NCI-H2029 (cell line): ENCODE data around the gene MAGI2.

Experiments used
- DNase-seq: peaks from one replicate; lab custom pipeline; 2025; lab: John Stamatoyannopoulos, UW

Gene MAGI2

DNA sequence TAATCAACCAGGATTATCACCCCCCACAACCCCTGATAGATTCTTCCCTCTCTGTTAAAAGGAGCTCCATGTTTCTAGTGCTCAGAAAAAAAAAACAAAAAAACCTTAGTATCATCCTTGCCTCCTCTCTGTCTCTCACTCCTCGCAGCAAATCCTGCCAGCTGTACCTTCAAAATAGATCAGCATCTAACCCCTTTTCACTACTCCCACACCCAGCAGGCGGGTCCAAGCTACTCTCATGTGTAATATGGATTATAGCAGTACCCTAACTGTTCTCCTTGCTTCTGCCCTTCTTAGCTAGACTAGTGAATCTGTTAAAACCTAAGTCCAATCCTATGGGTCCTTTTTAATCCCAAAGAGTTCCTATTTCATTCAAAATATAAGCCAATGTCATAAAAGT lies 667.4 kb downstream of the MAGI2 start:
- no peak for DNase-seq

DNA sequence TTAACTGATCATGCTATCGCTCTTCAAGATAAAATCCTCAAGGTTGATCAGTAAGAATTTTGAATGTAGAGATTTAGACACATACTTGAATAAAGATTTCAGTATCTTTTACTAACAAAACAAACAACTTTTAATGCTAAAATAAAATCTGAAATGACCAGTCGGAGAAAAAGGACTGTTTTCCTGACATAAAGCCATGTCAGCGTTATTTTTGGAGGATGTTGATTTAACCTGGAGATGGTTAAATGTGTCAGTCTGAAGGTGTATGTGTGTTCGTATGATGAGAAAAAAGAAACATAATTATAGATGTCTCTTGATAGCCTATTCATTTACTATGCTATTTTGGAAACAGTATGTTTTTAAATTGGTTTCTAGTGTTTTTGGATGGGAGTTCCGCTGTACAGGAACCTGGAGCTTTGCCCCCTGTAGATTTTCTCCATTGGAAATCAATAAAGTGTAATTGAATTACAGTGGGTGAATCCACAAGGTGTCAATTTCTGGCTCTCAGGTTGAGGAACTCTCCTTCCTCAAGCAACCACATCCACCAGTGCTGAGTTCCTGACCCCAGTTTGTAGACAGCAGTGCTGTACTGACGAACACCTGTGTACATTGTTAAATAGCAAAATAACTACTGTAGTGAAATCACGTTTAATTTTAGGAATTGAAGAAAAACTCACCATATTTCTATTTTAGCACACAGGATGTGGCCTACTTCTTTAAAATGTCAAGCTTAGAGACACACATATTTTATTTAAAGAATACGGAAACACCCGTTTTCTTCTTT lies 670.1 kb downstream of the MAGI2 start:
- DNase-seq: no peak

DNA sequence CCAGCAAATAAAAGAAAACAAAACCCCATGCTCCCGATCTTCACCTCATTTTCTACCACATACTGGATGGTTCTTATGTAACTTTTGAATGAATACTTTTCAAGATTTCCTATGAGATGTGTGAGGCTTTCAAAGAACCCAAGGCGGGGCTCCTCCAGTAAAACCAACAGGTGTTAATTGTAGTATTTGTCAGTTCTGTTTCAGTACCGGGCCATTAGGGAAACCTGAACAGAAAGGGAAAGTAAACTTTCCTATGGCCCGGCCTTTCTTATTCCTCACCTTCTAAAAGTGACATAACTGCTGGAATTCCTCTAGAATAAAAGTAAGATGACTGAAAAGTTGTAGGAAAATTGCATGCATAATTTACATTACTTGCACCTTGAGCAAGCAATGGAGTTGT lies 672.9 kb downstream of the MAGI2 start:
- no peak for DNase-seq

DNA sequence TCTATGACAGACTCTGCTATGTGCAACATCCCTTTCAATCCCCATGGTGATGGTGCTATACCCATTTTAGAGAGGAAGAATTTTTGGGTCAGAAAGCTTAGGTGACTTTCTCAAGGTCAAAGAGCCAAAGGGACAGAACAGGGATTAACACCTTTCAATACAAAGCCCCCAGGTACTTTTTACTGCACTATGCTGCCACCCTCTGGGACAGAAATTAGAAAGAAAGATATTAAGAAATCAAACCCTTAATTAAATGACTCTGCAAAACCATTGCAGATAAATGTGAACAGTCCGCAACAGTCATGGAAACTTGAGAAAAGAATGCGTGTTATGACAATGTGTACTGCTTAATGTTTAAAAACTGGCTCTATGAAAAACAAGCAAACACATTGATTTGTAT lies 673.7 kb downstream of the MAGI2 start:
- DNase-seq: no peak

GRCh38 chr7:78777829-78778228 lies 675.6 kb downstream of the MAGI2 start:
- DNase-seq: no peak

- no peak for DNase-seq
These were observed 682.8 kb downstream of the MAGI2 start for GRCh38 chr7:78770422-78771410.

DNA sequence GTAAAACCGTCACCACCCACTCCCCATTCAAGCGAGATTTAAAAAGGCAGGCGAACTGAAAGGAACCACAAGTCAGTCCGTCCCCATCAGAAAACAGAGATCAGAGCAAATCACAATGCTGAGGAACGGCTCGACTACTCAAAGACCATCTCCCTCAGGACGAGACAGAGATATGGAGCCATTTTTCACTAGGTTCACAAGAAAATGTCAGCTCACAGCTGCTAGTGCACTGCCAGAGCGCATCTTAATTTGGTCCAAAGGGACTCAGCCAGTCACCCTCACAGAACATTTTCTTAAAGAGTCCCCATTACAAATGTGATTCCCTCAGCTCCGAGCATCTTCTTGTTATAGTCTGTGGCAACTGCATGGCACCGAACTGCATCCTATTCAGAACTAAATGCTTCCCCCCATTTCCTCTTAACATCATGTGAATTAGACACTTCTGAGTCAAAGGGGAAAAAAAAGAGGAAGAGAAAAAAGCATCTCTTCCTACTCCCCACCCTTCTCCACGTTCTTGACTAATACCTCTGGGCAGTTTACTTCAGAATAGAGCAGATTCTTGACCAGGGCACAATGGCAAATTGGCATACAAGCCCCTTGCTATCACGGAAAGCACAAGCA lies 683.9 kb downstream of the MAGI2 start:
- no peak for DNase-seq

GRCh38 chr7:78768859-78769258 lies 684.6 kb downstream of the MAGI2 start:
- DNase-seq: no peak

DNA sequence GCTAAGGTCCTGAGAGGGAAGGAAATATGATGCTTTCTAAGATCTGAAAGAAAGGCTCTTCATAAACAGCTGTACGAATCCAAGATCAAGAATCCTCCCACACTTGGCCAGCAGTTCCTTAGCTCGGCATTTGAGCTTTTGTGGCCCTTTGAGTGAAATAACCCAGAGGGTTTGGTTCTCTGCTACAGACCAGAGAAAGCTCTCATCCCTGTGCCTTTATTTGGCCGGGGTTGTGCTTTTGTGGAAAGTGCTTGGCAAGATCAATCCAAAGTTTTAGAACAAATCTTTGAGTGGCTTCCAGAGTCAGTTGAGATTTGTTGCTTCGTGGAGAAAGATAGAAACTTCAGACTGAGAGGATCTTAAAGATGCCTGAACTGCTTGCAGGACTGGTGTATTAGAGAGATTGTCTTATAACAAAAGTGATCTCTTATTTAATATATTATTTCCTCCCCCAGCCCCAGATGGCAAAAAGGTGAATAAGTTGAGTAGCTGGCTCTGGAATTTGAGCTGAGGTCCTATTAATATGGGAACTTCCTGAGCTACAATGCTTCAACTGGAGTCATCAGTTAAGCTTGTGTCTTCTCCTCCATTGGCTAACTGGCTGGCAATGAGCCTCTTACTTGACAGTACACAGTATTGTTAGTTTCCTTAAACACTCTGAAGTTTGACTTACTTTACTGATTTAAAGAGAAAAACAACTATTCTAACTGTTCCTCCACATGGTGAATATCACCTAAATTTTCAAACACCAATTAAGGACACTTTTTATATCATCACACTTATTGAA lies 687.3 kb downstream of the MAGI2 start:
- no peak for DNase-seq

DNA sequence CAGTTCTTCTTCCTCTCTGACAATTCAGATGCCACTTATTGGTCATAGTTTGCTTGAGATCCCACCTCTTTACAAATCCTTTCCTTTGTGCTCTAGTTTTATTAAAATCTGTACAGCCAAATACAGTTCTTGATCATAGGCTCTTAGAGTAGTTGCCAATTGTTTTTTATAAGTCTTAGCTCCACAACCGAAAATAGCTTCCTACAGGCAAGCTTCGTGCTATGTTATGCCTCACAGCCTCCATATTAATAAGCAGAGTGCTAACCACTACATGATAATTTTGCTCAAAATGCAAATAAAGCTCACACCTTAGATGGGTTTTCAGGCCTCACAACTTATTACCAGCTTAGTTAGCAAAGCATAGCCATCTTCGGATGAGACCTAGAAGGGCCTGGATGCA lies 688.9 kb downstream of the MAGI2 start:
- DNase-seq: no peak

DNA sequence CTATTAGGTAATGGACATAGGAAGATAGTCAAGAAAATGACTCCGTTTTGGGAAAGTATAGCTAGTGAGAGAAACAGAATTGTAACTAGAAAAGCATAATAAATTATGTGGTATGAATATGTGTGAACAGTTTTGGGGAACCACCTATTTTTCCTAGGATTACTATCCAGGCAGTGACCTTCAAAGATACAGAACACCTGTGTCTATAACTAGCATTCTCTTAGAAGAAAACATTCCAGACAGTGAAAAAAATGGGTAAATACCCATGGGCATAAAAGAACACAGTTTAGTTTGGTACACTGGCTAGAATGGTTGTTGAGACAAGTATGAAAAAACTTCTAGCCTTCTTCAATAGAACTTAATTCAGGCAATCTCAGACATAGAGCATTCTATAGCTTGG lies 690.8 kb downstream of the MAGI2 start:
- DNase-seq: no peak

GRCh38 chr7:78760620-78761355 lies 692.7 kb downstream of the MAGI2 start:
- no peak for DNase-seq

DNA sequence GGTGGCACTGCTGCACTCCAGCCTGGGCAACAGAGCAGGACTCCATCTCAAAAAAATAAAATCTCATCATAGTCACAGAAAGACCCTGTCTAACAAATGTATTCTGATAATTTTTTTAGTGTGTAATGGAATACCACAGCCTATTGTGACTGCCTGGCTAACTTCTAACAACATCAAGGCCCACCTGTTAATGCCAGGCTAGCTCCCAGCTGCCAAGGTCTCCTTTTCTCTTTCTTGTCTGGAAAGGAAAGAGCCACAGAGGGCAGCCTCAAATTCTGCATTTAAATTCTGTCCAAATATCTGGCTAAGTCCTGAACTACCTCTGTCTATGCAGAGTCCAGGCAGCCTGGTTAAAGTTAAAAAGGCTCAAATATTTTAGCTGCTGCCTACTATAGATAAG lies 700.9 kb downstream of the MAGI2 start:
- DNase-seq: no peak

DNA sequence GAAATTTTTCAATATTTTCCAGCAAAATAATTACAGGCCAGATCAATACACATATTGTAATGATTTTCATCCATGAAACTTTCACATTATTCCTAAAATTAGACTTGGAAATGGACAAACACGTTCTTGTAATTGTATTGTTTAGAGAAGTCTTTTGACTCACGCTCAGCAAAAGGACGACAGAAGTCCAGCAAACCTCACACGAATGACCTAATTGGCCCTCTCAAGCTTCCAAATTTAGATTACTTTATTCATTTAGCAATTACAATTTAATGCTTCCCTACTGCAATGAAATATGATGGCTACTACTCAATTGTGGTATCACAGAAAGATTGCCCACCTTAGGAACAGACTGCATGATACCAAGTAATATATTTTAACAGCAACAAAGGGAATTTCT lies 702.2 kb downstream of the MAGI2 start:
- DNase-seq: no peak

DNA sequence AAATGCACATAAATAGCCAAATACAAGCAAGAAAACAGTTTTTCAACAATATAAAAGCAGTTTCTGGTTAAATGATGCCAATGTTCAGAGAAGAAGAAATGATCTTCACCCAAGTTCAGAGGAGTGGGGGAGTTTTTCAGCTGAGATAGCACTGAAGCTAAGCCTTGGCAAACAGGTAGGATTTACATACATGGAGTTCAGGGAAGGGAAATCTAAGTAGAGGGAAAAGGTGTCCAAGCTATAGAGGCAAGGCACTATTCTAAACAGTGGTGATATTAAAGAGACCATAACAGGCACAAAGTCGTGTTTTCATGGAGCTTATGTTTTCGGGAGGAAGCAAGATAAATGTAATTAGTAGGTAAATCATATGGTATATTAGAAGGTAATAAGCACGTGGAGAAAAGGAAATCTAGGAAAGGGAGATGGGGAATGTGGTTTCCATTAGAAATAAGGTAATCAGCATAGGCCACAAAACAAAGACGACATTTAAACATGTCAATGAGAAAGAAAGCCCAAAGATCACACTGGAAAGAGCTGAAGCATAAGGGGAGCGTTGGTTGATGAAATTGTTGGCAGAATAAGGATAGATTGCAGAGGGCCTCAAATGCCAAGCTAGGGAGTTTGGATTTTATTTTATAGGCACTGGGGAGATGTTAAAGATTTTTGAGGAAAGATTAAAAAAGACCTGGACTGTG lies 704.3 kb downstream of the MAGI2 start:
- no peak for DNase-seq

DNA sequence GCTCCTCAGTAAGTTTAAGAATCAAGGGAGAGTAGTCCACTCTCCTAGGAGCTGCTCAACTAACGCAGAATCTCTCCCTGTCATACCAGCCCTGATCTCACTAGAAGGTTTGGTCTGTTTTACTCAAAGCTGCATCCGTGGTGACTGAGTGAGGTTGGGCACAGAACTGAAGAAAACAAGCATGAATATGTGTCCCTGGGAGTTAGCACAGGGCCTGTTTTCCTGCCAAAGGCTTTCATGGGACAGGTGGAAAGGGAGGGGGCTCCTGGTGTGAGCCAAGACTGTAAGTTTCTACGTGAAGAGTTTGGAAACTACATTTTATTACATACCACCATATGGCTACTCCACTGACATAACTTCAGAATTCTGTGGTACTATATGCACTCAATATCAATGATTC lies 705.9 kb downstream of the MAGI2 start:
- no peak for DNase-seq

- DNase-seq: no peak
These were observed 707.2 kb downstream of the MAGI2 start for GRCh38 chr7:78746301-78746700.

DNA sequence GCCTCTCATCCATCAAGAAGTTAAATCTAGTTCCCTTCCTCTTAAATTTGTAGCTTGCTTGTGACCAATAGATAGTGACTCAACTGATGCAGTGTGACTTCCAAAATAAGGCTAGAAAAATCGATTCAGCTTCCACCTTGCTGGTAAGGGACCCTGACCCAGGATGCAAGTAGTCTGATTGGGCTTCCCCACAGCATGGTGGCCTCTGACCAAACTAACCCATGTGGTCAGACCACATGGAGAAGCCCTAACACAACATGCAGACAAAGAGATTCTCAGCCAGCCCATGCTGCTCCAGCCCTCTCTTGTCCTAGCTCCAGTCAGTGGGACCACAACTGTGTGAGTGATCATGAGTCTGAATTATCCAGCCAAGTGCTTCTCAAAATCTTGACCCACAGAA lies 710.8 kb downstream of the MAGI2 start:
- DNase-seq: no peak

DNA sequence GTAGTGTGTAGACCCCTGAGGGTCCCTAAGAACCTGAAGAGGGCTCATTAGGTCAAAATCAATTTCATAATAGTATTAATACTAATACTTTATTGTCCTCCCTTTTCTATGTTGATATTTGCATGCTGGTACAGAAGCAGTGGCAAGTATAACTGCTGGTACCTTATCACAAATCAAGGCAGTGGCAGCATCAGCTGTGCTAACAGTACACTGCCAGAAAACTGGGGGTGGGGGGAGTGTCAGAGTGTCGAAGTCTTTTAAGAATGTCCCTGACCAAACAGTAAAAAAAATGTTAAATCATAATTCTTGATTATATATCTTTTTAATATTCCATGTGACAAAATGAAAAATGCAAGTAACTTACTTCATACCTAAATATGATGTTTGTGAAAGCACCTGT lies 716.9 kb downstream of the MAGI2 start:
- DNase-seq: no peak

DNA sequence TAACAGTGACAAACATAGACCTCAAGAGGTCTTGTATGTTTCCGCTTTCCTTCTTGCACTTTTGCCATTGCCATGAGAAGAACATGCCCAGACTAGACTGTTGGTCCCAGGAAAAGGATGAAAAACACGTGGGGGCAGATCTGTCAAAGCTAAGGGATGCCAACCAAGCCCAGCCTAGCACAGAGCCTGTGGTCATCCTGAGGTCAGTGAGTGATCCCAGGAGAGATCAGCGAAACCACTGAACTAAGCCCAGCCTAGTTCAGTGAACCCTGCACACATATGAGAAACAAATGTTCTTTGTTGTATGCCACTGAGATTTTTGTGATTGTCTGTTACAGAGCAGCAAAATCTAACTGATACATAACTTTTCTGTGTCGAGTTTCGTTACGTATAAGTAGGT lies 718.8 kb downstream of the MAGI2 start:
- DNase-seq: no peak

DNA sequence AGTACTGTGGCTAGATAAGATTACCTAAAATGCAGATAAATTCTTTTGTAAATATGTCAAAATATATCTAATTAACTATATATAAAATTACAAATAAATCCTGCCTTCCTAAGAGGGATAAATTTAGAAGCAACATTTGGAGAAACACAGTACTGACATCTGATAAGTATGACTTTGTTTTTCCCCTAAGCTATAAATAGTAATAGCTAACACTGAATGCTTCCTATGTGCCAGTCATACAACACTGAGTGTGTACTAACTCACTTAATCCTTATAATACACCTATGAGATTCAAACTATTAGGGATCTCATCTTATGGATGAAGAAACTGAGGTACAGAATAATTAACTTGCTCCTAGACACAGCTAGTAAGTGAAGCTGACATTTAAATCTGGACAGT lies 733.4 kb downstream of the MAGI2 start:
- no peak for DNase-seq
